Measurements from ENCODE around the gene SKIC8.

Gene SKIC8

GRCh38 chr15:78299101-78299930, at the start of gene SKIC8:
TSS of gene SKIC8 (minus strand) at chr15:78299609. CDS start at chr15:78295686, 3,923 bp downstream.
- DNase-seq: peak; percentile 59 to 71

- no peak for DNase-seq
Observed at GRCh38 chr15:78347586-78348543, 48.5 kb upstream of the SKIC8 start.

GRCh38 chr15:78345396-78346125, 46.2 kb upstream of the SKIC8 start:
- DNase-seq: no peak

- DNase-seq: no peak
Observed at GRCh38 chr15:78343276-78344060, 44.1 kb upstream of the SKIC8 start.

GRCh38 chr15:78342021-78342420, 42.6 kb upstream of the SKIC8 start:
- no peak for DNase-seq

GRCh38 chr15:78341057-78341987, 41.9 kb upstream of the SKIC8 start:
- DNase-seq: no peak

- no peak for DNase-seq
Observed at GRCh38 chr15:78340231-78341056, 41.0 kb upstream of the SKIC8 start, which contains the start of gene CRABP1. TSS of gene CRABP1 (plus strand) at chr15:78340353. CDS start at chr15:78340429, 76 bp downstream.

GRCh38 chr15:78339559-78339958, 40.1 kb upstream of the SKIC8 start:
- no peak for DNase-seq

- DNase-seq: no peak
Observed at GRCh38 chr15:78338781-78339180, 39.4 kb upstream of the SKIC8 start.

GRCh38 chr15:78335985-78336384, 36.6 kb upstream of the SKIC8 start:
- no peak for DNase-seq

GRCh38 chr15:78334845-78335244, 35.4 kb upstream of the SKIC8 start:
- no peak for DNase-seq

GRCh38 chr15:78329625-78330024, 30.2 kb upstream of the SKIC8 start:
- no peak for DNase-seq

- DNase-seq: no peak
Observed at GRCh38 chr15:78327466-78327865, 28.1 kb upstream of the SKIC8 start.

- DNase-seq: no peak
Observed at GRCh38 chr15:78325092-78325843, 25.9 kb upstream of the SKIC8 start.

GRCh38 chr15:78324144-78324543, 24.7 kb upstream of the SKIC8 start:
- no peak for DNase-seq

GRCh38 chr15:78323693-78324092, 24.3 kb upstream of the SKIC8 start:
- DNase-seq: no peak

GRCh38 chr15:78322724-78323521, 23.5 kb upstream of the SKIC8 start:
- no peak for DNase-seq

GRCh38 chr15:78322243-78322642, 22.8 kb upstream of the SKIC8 start:
- DNase-seq: no peak

Data from NCI-H187 (cell line).